H1 (cell line): ENCODE measurements around the gene BEX2. TPM values are rescaled to one million over a fixed set of nuclear protein-coding genes. Genes with fewer than 3 reads are reported as not detected.

Experiments used
- CTCF ChIA-PET: fragments of 300-600 bp; sonication (Branson Sonifier 250); formaldehyde crosslinking; loops from one replicate; lab custom pipeline; 2021; ENCODE audit not compliant: partially characterized antibody; lab: Charles Lee
- POLR2A ChIA-PET: fragments of 300-600 bp; sonication (Branson Sonifier 250); formaldehyde crosslinking; loops from one replicate; lab custom pipeline; 2021; ENCODE audit warnings: inconsistent platforms; ENCODE audit not compliant: partially characterized antibody; lab: Charles Lee
- DNase-seq, 2 experiments: peaks; one replicate each; pipeline versions ENCODE4 v3.0.0 to v3.0.0-alpha.2; 2010 to 2022; ENCODE audit warnings: low spot score in 2 of 2, low read depth in 1 of 2, mixed read lengths in 1 of 2
- FAIRE-seq: peaks from 2 replicates; lab custom pipeline; 2011; peaks lifted over from hg19 to GRCh38; lab: Jason Lieb, UNC
- H2AFZ ChIP-seq: 2 replicates; pipeline ENCODE4 v1.8.1; 2012; ENCODE audit warnings: low read length, inconsistent platforms
- H2AK5ac ChIP-seq: 2 replicates; pipeline ENCODE4 v1.6.1; 2013; ENCODE audit warnings: low read depth, low read length
- H2BK120ac ChIP-seq: replicated peaks from 2 replicates; pipeline ENCODE3; 2013; ENCODE audit warnings: low read depth, low read length, inconsistent platforms
- H2BK12ac ChIP-seq: 2 replicates; pipeline ENCODE4 v1.6.1; 2013; ENCODE audit warnings: low read depth, low read length
- H2BK15ac ChIP-seq: 2 replicates; pipeline ENCODE4 v1.6.1; 2013; ENCODE audit warnings: low read length
- H2BK20ac ChIP-seq: 2 replicates; pipeline ENCODE4 v1.6.1; 2013; ENCODE audit warnings: low read length
- H2BK5ac ChIP-seq: 2 replicates; pipeline ENCODE4 v1.6.1; 2013; ENCODE audit warnings: low read depth, low read length
- H3K14ac ChIP-seq: 2 replicates; pipeline ENCODE4 v1.6.1; 2013; ENCODE audit warnings: inconsistent platforms; ENCODE audit not compliant: insufficient read length
- H3K18ac ChIP-seq: 2 replicates; pipeline ENCODE4 v1.6.1; 2013; ENCODE audit warnings: low read length; ENCODE audit errors: extremely low read depth
- H3K23ac ChIP-seq: 2 replicates; pipeline ENCODE4 v1.6.1; 2013; ENCODE audit warnings: inconsistent platforms; ENCODE audit not compliant: insufficient read length
- H3K23me2 ChIP-seq: 2 replicates; pipeline ENCODE4 v1.6.1; 2013; ENCODE audit warnings: low read depth, low read length
- H3K27ac ChIP-seq: 2 replicates; pipeline ENCODE4 v1.6.1; 2011; ENCODE audit warnings: low read depth, low read length, inconsistent platforms
- H3K27me3 ChIP-seq, 4 experiments: replicated peaks in 1 of 4; 1 replicate in 1 of 4; 2 replicates in 3 of 4; pipeline versions ENCODE4 v1.6.1 to v1.8.1; 2011 to 2013; ENCODE audit warnings: low read length in 3 of 4, mild to moderate bottlenecking in 3 of 4, inconsistent platforms in 2 of 4, mixed read lengths in 2 of 4, moderate library complexity in 1 of 4; ENCODE audit not compliant: control insufficient read depth in 3 of 4, insufficient read depth in 3 of 4; ENCODE audit errors: extremely low read depth in 1 of 4
- H3K36me3 ChIP-seq, 4 experiments: 2 replicates each; pipeline versions ENCODE4 v1.6.1 to v1.8.1; 2011 to 2013; ENCODE audit warnings: mild to moderate bottlenecking in 4 of 4, low read length in 3 of 4, moderate library complexity in 2 of 4, control low read depth in 1 of 4, inconsistent platforms in 1 of 4; ENCODE audit not compliant: insufficient read depth in 4 of 4, control insufficient read depth in 2 of 4
- H3K4ac ChIP-seq: replicated peaks from 2 replicates; pipeline ENCODE3; 2013; ENCODE audit warnings: low read length, low read depth, mixed read lengths, inconsistent platforms; ENCODE audit not compliant: insufficient read length
- H3K4me1 ChIP-seq, 4 experiments: replicated peaks in 1 of 4; 1 replicate in 1 of 4; 2 replicates in 3 of 4; pipeline versions ENCODE4 v1.6.1 to v1.8.1; 2011 to 2013; ENCODE audit warnings: low read length in 3 of 4, inconsistent platforms in 2 of 4, mixed read lengths in 1 of 4; ENCODE audit not compliant: insufficient read depth in 4 of 4, control insufficient read depth in 3 of 4
- H3K4me2 ChIP-seq, 2 experiments: 2 replicates each; pipeline versions ENCODE4 v1.6.1 to v1.8.1; 2011 to 2013; ENCODE audit warnings: low read depth in 2 of 2, low read length in 2 of 2, control low read depth in 1 of 2, inconsistent platforms in 1 of 2, mild to moderate bottlenecking in 1 of 2; ENCODE audit not compliant: insufficient read depth in 1 of 2
- H3K4me3 ChIP-seq, 4 experiments: fragments of 200-600, 300-600 bp in 1 of 4; sonication (generic), shearing (Covaris generic), sonication (Bioruptor Twin) in 1 of 4; 2 replicates each; pipeline versions ENCODE4 v1.5.1 to v1.8.1; 2011 to 2016; ENCODE audit warnings: low read length in 4 of 4, low read depth in 3 of 4, control low read depth in 2 of 4, inconsistent platforms in 2 of 4, mild to moderate bottlenecking in 2 of 4, mixed read lengths in 1 of 4, moderate library complexity in 1 of 4; ENCODE audit not compliant: insufficient read depth in 2 of 4; ENCODE audit errors: extremely low read depth in 1 of 4
- H3K56ac ChIP-seq: replicated peaks from 2 replicates; pipeline ENCODE3; 2013; ENCODE audit warnings: low read depth, mild to moderate bottlenecking, mixed read lengths, low read length, inconsistent platforms; ENCODE audit not compliant: insufficient read length
- H3K79me1 ChIP-seq: 2 replicates; pipeline ENCODE4 v1.6.1; 2013; ENCODE audit warnings: low read depth, low read length, control low read depth
- H3K79me2 ChIP-seq, 2 experiments: 2 replicates each; pipeline versions ENCODE4 v1.6.1 to v1.8.1; 2012 to 2013; ENCODE audit warnings: low read length in 2 of 2, mild to moderate bottlenecking in 2 of 2, inconsistent platforms in 1 of 2; ENCODE audit not compliant: insufficient read depth in 2 of 2, control insufficient read depth in 1 of 2
- H3K9ac ChIP-seq, 4 experiments: replicated peaks in 1 of 4; 1 replicate in 1 of 4; 2 replicates in 3 of 4; pipeline versions ENCODE4 v1.6.1 to v1.8.1; 2011 to 2013; ENCODE audit warnings: low read depth in 3 of 4, low read length in 3 of 4, control low read depth in 2 of 4, mild to moderate bottlenecking in 2 of 4, moderate library complexity in 2 of 4, inconsistent platforms in 1 of 4; ENCODE audit errors: extremely low read depth in 1 of 4
- H3K9me3 ChIP-seq, 2 experiments: 2 replicates each; pipeline versions ENCODE4 v1.6.1 to v1.8.1; 2012 to 2013; ENCODE audit warnings: mild to moderate bottlenecking in 2 of 2, moderate library complexity in 2 of 2, control low read depth in 1 of 2, inconsistent platforms in 1 of 2, low read depth in 1 of 2, low read length in 1 of 2, mixed read lengths in 1 of 2; ENCODE audit not compliant: insufficient read depth in 2 of 2
- H4K20me1 ChIP-seq, 2 experiments: replicated peaks in 1 of 2; 2 replicates each; pipeline versions ENCODE3 to v1.8.1; 2011 to 2013; ENCODE audit warnings: inconsistent platforms in 2 of 2, low read length in 2 of 2, mild to moderate bottlenecking in 1 of 2; ENCODE audit not compliant: insufficient read depth in 2 of 2, control insufficient read depth in 1 of 2
- H4K5ac ChIP-seq: 2 replicates; pipeline ENCODE4 v1.6.1; 2013; ENCODE audit warnings: low read length, low read depth, mixed read lengths, inconsistent platforms; ENCODE audit not compliant: insufficient read length
- H4K8ac ChIP-seq: 2 replicates; pipeline ENCODE4 v1.8.0; 2013; ENCODE audit warnings: mild to moderate bottlenecking, moderate library complexity, low read length, inconsistent platforms; ENCODE audit not compliant: insufficient read depth; ENCODE audit errors: extremely low read depth
- H4K91ac ChIP-seq: replicated peaks from 2 replicates; pipeline ENCODE3; 2013; ENCODE audit warnings: low read length, mixed read lengths, inconsistent platforms; ENCODE audit not compliant: insufficient read length
- PHF8 ChIP-seq: fragments of 200-600 bp; sonication (generic); conservative IDR thresholded peaks from 2 replicates; pipeline ENCODE4 v1.7.1; 2012; ENCODE audit warnings: low read depth, mild to moderate bottlenecking, inconsistent platforms, low read length, moderate library complexity
- POLR2AphosphoS5 ChIP-seq: IDR thresholded peaks from 2 replicates; pipeline ENCODE4 v1.6.1; 2011; ENCODE audit warnings: low read depth, low read length
- YY1 ChIP-seq: IDR thresholded peaks from 2 replicates; pipeline ENCODE4 v1.6.1; 2011; ENCODE audit warnings: low read depth, mild to moderate bottlenecking, low read length
- WGBS, 2 experiments: shearing (Covaris generic) in 1 of 2; methylation state at CpG; one replicate each; pipeline versions ENCODE4 v1.1.6 to v1.1.7; 2013 to 2015; ENCODE audit warnings: low lambda C conversion rate in 2 of 2, mixed read lengths in 2 of 2, inconsistent platforms in 1 of 2, low coverage in 1 of 2, missing lambda C conversion rate in 1 of 2; ENCODE audit not compliant: insufficient replicate concordance in 2 of 2, insufficient coverage in 1 of 2, insufficient read length in 1 of 2; ENCODE audit errors: extremely low coverage in 1 of 2, missing lambda C conversion rate in 1 of 2; 5-methylcytosine and 5-hydroxymethylcytosine counted together
- polyA plus RNA-seq, 7 experiments: library from polyadenylated mRNA; depleted of rRNA in 3 of 7; stranded (reverse) in 5 of 7; unstranded in 2 of 7; fragments of >200 nt in 5 of 7; fragments of 200-250 nt in 2 of 7; gene quantifications; 1 replicate in 5 of 7; 2 replicates in 1 of 7; 4 replicates in 1 of 7; pipeline versions ENCODE4 v1.2.1 to v1.2.3, GENCODE V29; 2011 to 2013; ENCODE audit warnings: missing spikeins in 2 of 7, mixed read lengths in 2 of 7
- total RNA-seq: library from RNA; stranded (reverse); fragmentation: NEBNext Ultra II Directional; extraction: Animal tissue kit (Norgen Biotek cat#: 25700); gene quantifications from 2 replicates; pipeline ENCODE4 v1.2.1, GENCODE V29; 2021
- TF ChIP-seq, protein P1 (sequence below): IDR thresholded peaks from 2 replicates; pipeline ENCODE4 v1.6.1; 2012; ENCODE audit warnings: inconsistent platforms

The BEX2 gene
- total and polyA plus RNA-seq, 2 of the 8 experiments (the other 6 are each of a cell fraction or from before 2014, with no cell fraction given): 53.8 to 60.2 TPM

DNA sequence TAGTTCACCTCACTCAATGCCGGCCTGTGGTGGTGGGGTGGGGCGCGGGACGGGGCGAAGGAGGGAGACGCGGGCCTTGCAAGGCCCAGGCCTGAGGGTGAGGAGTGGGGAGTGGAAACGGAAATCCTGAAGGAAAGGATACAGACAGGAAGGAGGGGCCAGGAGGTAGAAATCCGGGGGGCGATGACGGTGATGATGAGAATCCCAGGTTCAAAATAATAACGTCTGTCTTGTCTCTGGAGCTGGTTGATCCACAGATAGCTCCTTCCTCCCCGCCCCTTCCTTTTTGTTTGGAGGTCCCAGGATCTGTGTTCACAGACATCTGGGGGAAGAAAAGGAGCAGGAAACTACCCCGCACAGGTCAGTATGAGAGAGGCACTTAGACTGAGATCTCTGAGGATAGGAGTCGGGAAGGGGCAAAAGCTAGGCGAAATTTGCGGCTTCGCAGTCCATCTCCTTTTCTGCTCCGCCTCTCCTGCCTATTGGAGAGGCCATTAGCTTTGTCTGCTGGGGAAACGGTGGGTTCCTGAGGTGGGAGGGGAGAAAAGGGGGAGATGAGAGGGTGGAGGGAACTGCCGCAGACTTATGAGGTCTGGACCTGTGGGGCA lies 20.0 kb upstream of the BEX2 start:
- H2BK15ac ChIP-seq: no peak overlapping the region
- no peak overlapping the region for H3K27ac ChIP-seq
- TF ChIP-seq, protein P1, sequence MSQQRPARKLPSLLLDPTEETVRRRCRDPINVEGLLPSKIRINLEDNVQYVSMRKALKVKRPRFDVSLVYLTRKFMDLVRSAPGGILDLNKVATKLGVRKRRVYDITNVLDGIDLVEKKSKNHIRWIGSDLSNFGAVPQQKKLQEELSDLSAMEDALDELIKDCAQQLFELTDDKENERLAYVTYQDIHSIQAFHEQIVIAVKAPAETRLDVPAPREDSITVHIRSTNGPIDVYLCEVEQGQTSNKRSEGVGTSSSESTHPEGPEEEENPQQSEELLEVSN: no peak
- TF ChIP-seq PHF8 (0 out of 2 replicates have a peak, but pooled peaks have one; percentile 27), POLR2AphosphoS5 (no peak), YY1 (0 out of 2 replicates have a peak, but pooled peaks have one; percentile 8)
- H3K27me3 ChIP-seq: no peaks in the 10 kb centered on the region
- H3K23me2 ChIP-seq: peaks cover 5% of the 10 kb centered on the region; the same call in 1 of the 2 replicates
- DNase-seq (no peak), FAIRE-seq (peak; percentile 91)
- H3K14ac ChIP-seq: no peak overlapping the region
- no peaks in the 10 kb centered on the region for H3K9me3 ChIP-seq
- no peak overlapping the region for H2BK12ac ChIP-seq
- no peak overlapping the region; the same call in 1 of the 2 replicates for H3K18ac ChIP-seq
- H4K20me1 ChIP-seq: no peaks in the 10 kb centered on the region
- H4K5ac ChIP-seq: no peak overlapping the region
- H3K56ac ChIP-seq: no peak overlapping the region
- peak overlapping the region in 2 of 4 experiments; percentile 8 to 30; a peak in 1 of 7 replicates for H3K9ac ChIP-seq
- H3K23ac ChIP-seq: no peak overlapping the region
- no peak overlapping the region for H2BK5ac ChIP-seq
- CTCF ChIA-PET: interaction anchor here (0.8 kb wide), 1 partner anchor 119 kb away, joined by 3 read pairs; no protein-coding TSS in a partner anchor
- H2AFZ ChIP-seq: peak overlapping the region; percentile 88
- no peak overlapping the region for H3K4ac ChIP-seq
- no peak overlapping the region for H2AK5ac ChIP-seq
- POLR2A ChIA-PET: interaction anchor here (0.6 to 2.2 kb wide), 5 partner anchors 10 to 430 kb away, joined by 3 to 8 read pairs (median 4); partner anchors contain the start of gene BEX2
- H2BK120ac ChIP-seq: no peak overlapping the region
- peak overlapping the region; percentile 78 to 96 for H3K4me2 ChIP-seq
- H3K36me3 ChIP-seq: no peaks in the 10 kb centered on the region
- H3K4me3 ChIP-seq: peak overlapping the region; percentile 33 to 61 (median 40); a peak in 7 of 8 replicates
- peaks cover 0 to 4% (median 0%) of the 10 kb centered on the region in 4 experiments; a peak in 1 of 7 replicates for H3K4me1 ChIP-seq
- H2BK20ac ChIP-seq: no peak overlapping the region
- no peaks in the 10 kb centered on the region for H3K79me2 ChIP-seq
- no peak overlapping the region for H4K8ac ChIP-seq
- H3K79me1 ChIP-seq: no peaks in the 10 kb centered on the region
- WGBS, 2 experiments: 7% methylated on average over 10 of the region's 21 CpGs; no CpG with 5 or more reads in 1 of the 2 experiments
- H4K91ac ChIP-seq: no peak overlapping the region
